ENCODE measurements around the gene CIDEA. TPM values are rescaled to one million over a fixed set of nuclear protein-coding genes. Genes with fewer than 3 reads are reported as not detected.

CIDEA gene
- total RNA-seq, 1 donor from 2014 or later, result 1.5 TPM

DNA sequence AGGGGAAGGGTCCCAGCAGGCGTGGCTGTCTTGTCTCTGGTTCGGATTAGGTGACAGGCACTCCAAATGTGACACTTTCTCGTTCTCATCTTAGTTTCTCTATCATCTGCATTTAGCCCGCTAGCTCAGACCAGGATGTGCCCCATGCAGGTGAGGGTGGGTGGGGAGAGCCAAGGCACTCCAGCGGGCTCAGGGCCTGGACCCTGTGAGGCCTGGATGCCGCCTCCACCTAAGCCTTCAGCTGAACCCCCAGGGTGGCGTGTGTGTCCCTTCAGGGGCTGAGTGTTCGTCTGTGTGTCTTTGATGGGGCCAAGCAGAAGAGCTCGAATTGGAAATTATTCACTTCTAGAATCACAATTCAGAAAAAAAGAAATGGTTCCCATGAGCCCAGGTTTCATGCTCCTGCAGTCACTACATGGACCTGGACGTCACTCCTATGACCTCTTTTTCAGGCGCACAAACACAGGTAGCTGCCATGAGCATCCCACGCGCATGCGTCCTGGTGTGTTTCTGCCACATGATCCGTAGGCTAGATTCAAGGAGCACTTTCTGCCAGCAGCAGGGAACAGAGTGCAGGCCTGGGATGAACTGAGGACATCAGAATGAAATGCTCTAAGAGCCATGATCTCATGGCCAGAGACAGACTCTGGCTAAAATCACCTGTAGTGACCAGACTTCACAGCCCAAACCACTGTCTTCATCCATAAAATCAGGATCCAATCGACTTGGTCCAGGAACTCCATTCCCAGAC lies 25.8 kb downstream of the CIDEA start:
- no peak overlapping the region for H3K4me3 ChIP-seq (ENCODE audit: low read depth, low read length)
- TF ChIP-seq, protein P1, sequence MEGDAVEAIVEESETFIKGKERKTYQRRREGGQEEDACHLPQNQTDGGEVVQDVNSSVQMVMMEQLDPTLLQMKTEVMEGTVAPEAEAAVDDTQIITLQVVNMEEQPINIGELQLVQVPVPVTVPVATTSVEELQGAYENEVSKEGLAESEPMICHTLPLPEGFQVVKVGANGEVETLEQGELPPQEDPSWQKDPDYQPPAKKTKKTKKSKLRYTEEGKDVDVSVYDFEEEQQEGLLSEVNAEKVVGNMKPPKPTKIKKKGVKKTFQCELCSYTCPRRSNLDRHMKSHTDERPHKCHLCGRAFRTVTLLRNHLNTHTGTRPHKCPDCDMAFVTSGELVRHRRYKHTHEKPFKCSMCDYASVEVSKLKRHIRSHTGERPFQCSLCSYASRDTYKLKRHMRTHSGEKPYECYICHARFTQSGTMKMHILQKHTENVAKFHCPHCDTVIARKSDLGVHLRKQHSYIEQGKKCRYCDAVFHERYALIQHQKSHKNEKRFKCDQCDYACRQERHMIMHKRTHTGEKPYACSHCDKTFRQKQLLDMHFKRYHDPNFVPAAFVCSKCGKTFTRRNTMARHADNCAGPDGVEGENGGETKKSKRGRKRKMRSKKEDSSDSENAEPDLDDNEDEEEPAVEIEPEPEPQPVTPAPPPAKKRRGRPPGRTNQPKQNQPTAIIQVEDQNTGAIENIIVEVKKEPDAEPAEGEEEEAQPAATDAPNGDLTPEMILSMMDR (conservative IDR thresholded peaks at IDR 0.05; ENCODE audit: low read depth, low read length), result no peak
- DNase-seq (ENCODE audit: low read depth), result no peak

DNA sequence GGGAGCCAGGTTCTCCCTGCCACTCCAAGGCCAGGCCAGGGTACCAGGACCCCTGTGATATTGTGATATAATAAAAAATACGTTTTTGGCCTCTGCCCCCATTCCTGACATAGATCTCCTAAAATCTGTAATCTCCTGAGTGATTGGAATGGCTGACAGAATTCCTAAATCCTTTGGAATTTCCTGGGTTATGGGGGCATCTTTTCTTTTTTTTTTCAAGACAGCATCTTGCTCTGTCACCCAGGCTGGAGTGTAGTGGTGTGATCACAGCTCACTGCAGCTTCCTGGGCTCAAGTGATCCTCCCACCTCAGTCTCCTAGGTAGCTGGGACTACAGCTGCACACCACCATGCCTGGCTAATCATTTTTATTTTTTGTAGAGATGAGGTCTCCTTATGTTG lies 27.7 kb downstream of the CIDEA start:
- DNase-seq (ENCODE audit: low read depth), result no peak
- TF ChIP-seq, protein P1 (conservative IDR thresholded peaks at IDR 0.05; ENCODE audit: low read depth, low read length), result no peak
- no peak overlapping the region for H3K4me3 ChIP-seq (ENCODE audit: low read depth, low read length)

DNA sequence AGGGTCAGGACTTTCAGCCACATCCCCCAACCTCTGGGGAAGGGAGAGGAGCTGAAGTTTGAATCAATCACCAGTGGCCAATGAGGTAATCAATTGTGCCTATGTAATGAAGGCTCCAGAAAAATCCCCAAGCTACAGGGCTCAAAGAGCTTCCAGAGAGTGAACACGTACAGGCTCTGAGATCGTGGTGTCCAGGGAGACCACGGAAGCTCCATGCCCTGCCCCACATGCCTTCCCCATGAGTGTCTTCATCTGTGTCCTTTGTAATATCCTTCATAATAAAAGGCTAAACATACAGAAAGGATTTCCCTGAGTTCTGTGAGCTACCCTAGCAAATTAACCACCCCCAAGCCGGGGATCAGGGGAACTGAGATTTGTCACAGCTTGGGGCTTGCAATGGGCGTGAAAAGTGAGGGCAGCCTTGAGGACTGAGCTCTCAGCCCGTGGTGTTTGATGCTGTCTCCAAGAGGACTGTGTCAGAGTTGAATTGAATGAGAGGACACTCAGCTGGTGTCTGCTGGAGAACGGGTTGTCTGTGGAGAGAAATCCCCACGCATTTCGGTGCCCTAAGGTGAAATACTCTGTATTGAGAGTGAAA lies 28.4 kb downstream of the CIDEA start:
- TF ChIP-seq, protein P1 (conservative IDR thresholded peaks at IDR 0.05; ENCODE audit: low read depth, low read length), result no peak
- no peak overlapping the region for H3K4me3 ChIP-seq (ENCODE audit: low read depth, low read length)
- DNase-seq (ENCODE audit: low read depth), result no peak

DNA sequence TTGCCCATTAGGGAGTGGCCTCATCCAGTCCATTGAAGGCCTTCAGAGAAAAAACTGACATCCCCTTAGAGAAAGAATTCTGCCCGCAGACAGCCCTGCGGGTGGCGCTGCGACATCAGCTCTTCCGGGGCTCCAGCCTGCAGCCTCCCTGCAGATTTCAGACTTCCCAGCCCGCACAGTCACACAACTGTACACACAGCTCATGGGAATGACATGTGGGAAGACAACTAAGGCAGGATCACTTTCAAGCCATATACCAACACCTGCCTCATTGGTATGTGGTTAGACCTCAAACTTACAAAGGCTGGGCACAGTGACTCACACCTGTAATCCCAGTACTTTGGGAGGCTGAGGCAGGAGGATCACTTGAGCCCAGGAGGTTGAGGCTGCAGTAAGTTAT lies 29.1 kb downstream of the CIDEA start:
- no peak for DNase-seq (ENCODE audit: low read depth)
- TF ChIP-seq, protein P1 (conservative IDR thresholded peaks at IDR 0.05; ENCODE audit: low read depth, low read length), result peak; percentile 28
- no peak overlapping the region for H3K4me3 ChIP-seq (ENCODE audit: low read depth, low read length)

DNA sequence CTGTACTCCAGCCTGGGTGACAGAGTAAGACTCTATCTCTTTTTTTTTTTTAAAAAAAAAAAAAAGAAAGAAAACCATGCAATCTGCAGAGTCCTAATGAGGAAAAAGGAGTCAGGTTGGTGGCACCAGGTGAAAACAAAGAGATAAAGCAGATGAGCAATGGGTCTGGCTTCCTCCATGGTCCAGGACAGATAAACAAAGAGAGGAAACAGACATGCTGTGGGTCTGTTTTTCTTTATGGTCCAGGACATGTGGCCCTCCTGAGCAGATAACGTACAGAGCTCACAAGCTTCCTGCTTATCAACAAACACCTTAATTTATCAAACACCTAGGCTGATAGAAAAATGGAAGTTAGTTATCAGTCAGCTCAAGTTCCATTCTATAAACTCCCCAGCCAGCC lies 29.5 kb downstream of the CIDEA start:
- TF ChIP-seq, protein P1 (conservative IDR thresholded peaks at IDR 0.05; ENCODE audit: low read depth, low read length), result no peak
- H3K4me3 ChIP-seq (ENCODE audit: low read depth, low read length), result no peak overlapping the region
- DNase-seq (ENCODE audit: low read depth), result no peak

DNA sequence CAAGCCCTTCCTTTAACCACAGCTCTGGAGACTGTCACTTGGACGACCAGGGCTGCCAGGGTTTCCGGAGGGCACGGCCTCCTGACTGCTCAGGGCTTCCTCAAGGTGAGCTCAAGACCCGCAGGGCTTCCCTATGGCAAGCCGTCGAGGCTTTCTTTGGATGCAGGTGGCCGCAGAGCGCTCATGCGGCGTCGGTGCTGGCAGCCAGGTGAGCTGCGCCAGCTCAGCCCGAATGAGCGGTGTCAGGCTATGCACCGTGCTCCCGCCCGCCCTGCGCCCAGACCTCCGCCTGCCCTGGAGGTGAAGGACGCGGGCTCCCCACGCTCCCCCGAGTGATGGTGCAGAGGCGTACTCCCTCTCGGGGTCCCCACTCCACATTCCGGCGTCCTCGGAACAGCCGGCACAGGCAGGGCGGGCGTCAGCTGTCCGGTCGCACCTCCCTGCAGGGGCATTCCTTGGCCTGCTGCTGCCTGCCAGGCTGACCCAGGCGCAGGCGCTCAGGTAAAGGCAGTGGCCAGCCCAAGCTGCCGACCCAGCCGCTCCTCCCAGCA lies 33.0 kb downstream of the CIDEA start:
- DNase-seq (ENCODE audit: low read depth), result no peak
- TF ChIP-seq, protein P1 (conservative IDR thresholded peaks at IDR 0.05; ENCODE audit: low read depth, low read length), result no peak
- peak overlapping the region; percentile 62 for H3K4me3 ChIP-seq (ENCODE audit: low read depth, low read length)

All from epithelial cell of proximal tubule (primary cell).